Uterus (tissue), 2 donors: ENCODE results near the gene CHRNA9.

Source experiments
- POLR2A ChIP-seq, 2 donors: fragments of 450-650 bp; IDR thresholded peaks; one replicate each; pipeline ENCODE4 v1.6.1; 2016; ENCODE audit warnings: antibody characterized with exemption in 2 of 2, mild to moderate bottlenecking in 1 of 2, moderate library complexity in 1 of 2
- TF ChIP-seq, protein P1 (sequence below), 4 experiments: fragments of 200-600 bp in 2 of 4; fragments of 450-650 bp in 2 of 4; sonication (generic) in 2 of 4; IDR thresholded peaks; one replicate each; pipeline ENCODE4 v1.5.1; 2016 to 2019; ENCODE audit warnings: antibody characterized with exemption in 4 of 4, mild to moderate bottlenecking in 2 of 4, moderate library complexity in 1 of 4

DNA sequence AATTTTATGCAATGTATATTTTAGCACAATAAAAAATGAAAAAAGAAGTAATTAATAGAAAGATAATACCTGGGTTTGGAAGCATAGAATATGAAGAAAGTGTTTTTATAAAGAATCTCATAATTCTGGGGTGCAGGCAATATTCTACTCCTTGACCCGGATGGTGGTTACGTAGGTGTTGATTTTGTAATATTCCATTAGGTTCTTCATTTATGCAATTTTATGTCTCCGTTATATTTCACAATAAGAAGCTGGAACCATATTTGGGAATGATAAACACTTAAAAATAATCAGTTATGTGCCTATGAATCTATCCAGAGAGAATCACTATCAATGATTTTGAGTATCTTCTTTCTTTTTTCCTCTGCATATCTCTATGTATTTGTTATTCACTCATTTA lies 38.5 kb downstream of the CHRNA9 start:
- TF ChIP-seq, protein P1, sequence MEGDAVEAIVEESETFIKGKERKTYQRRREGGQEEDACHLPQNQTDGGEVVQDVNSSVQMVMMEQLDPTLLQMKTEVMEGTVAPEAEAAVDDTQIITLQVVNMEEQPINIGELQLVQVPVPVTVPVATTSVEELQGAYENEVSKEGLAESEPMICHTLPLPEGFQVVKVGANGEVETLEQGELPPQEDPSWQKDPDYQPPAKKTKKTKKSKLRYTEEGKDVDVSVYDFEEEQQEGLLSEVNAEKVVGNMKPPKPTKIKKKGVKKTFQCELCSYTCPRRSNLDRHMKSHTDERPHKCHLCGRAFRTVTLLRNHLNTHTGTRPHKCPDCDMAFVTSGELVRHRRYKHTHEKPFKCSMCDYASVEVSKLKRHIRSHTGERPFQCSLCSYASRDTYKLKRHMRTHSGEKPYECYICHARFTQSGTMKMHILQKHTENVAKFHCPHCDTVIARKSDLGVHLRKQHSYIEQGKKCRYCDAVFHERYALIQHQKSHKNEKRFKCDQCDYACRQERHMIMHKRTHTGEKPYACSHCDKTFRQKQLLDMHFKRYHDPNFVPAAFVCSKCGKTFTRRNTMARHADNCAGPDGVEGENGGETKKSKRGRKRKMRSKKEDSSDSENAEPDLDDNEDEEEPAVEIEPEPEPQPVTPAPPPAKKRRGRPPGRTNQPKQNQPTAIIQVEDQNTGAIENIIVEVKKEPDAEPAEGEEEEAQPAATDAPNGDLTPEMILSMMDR (IDR thresholded peaks at IDR 0.05): no peak
- no peak for TF ChIP-seq POLR2A (IDR thresholded peaks at IDR 0.05)
